ENCODE measurements around the gene WIPF1.
A peak's percentile ranks its signal among the peaks of the same experiment; 100 is the strongest.

The WIPF1 gene

GRCh38 chr2:174621323-174621722, 23.7 kb upstream of the WIPF1 start:
- DNase-seq (ENCODE audit: low spot score), result no peak

- no peak for DNase-seq (ENCODE audit: low spot score)
Observed at GRCh38 chr2:174618179-174618578, 20.6 kb upstream of the WIPF1 start.

GRCh38 chr2:174617718-174618117, 20.1 kb upstream of the WIPF1 start:
- no peak for DNase-seq (ENCODE audit: low spot score)

- DNase-seq (ENCODE audit: low spot score), result no peak
Observed at GRCh38 chr2:174617120-174617519, 19.5 kb upstream of the WIPF1 start.

GRCh38 chr2:174615871-174616436, 18.4 kb upstream of the WIPF1 start:
- DNase-seq (ENCODE audit: low spot score), result no peak

- peak; percentile 33 for DNase-seq (ENCODE audit: low spot score)
Observed at GRCh38 chr2:174614261-174614660, 16.7 kb upstream of the WIPF1 start.

- no peak for DNase-seq (ENCODE audit: low spot score)
Observed at GRCh38 chr2:174613531-174613930, 15.9 kb upstream of the WIPF1 start.

GRCh38 chr2:174612970-174613369, 15.4 kb upstream of the WIPF1 start:
- no peak for DNase-seq (ENCODE audit: low spot score)

GRCh38 chr2:174611854-174612253, 14.2 kb upstream of the WIPF1 start:
- DNase-seq (ENCODE audit: low spot score), result no peak

GRCh38 chr2:174611006-174611405, 13.4 kb upstream of the WIPF1 start:
- DNase-seq (ENCODE audit: low spot score), result no peak

- no peak for DNase-seq (ENCODE audit: low spot score)
Observed at GRCh38 chr2:174610243-174610995, 12.8 kb upstream of the WIPF1 start.

- DNase-seq (ENCODE audit: low spot score), result no peak
Observed at GRCh38 chr2:174609261-174609660, 11.7 kb upstream of the WIPF1 start.

GRCh38 chr2:174608866-174609214, 11.2 kb upstream of the WIPF1 start:
- no peak for DNase-seq (ENCODE audit: low spot score)

GRCh38 chr2:174607989-174608865, 10.6 kb upstream of the WIPF1 start:
- no peak for DNase-seq (ENCODE audit: low spot score)

- DNase-seq (ENCODE audit: low spot score), result no peak
Observed at GRCh38 chr2:174607584-174607983, 10.0 kb upstream of the WIPF1 start.

GRCh38 chr2:174606336-174606735, 8.7 kb upstream of the WIPF1 start:
- peak; percentile 58 for DNase-seq (ENCODE audit: low spot score)

- DNase-seq (ENCODE audit: low spot score), result no peak
Observed at GRCh38 chr2:174605687-174606086, 8.1 kb upstream of the WIPF1 start.

GRCh38 chr2:174603280-174603679, 5.7 kb upstream of the WIPF1 start:
- DNase-seq (ENCODE audit: low spot score), result peak; percentile 43

GRCh38 chr2:174602745-174603144, 5.1 kb upstream of the WIPF1 start:
- no peak for DNase-seq (ENCODE audit: low spot score)

- no peak for DNase-seq (ENCODE audit: low spot score)
Observed at GRCh38 chr2:174600349-174600748, 2.7 kb upstream of the WIPF1 start.

- DNase-seq (ENCODE audit: low spot score), result no peak
Observed at GRCh38 chr2:174599310-174599921, 1.8 kb upstream of the WIPF1 start.

- DNase-seq (ENCODE audit: low spot score), result no peak
Observed at GRCh38 chr2:174597009-174597344, 627 bp downstream of the WIPF1 start.

GRCh38 chr2:174595891-174596397, 1.7 kb downstream of the WIPF1 start:
- no peak for DNase-seq (ENCODE audit: low spot score)
